Ascending aorta (tissue), 2 donors: Measurements from ENCODE around the gene NOTCH1. TPM values are rescaled to one million over a fixed set of nuclear protein-coding genes. Genes with fewer than 3 reads are reported as not detected.

ENCODE experiments used
- DNase-seq, 2 donors: peaks; one replicate each; pipeline ENCODE4 v3.0.0-alpha.2; 2019; ENCODE audit warnings: low spot score in 2 of 2
- H3K27ac ChIP-seq, 2 donors: fragments of 200-600 bp; sonication (generic); one replicate each; pipeline ENCODE4 v1.5.1; 2016 to 2017; ENCODE audit warnings: mild to moderate bottlenecking in 1 of 2
- H3K27me3 ChIP-seq: fragments of 200-600 bp; sonication (generic); one replicate; pipeline ENCODE4 v1.5.1; 2017
- H3K36me3 ChIP-seq, 2 donors: fragments of 200-600 bp; sonication (generic); one replicate each; pipeline ENCODE4 v1.5.1; 2016
- H3K4me1 ChIP-seq, 2 donors: fragments of 200-600 bp; sonication (generic); one replicate each; pipeline ENCODE4 v1.5.1; 2016 to 2017; ENCODE audit warnings: mild to moderate bottlenecking in 1 of 2
- H3K4me3 ChIP-seq, 2 donors: fragments of 200-600 bp; sonication (generic); one replicate each; pipeline ENCODE4 v1.5.1; 2016 to 2017; ENCODE audit warnings: mild to moderate bottlenecking in 1 of 2
- H3K9me3 ChIP-seq, 2 donors: fragments of 200-600 bp; sonication (generic); one replicate each; pipeline ENCODE4 v1.5.1; 2016
- CTCF ChIP-seq, 3 experiments: fragments of 200-600 bp in 2 of 3; fragments of 450-650 bp in 1 of 3; sonication (generic) in 2 of 3; IDR thresholded peaks; one replicate each; pipeline ENCODE4 v1.5.1; 2016 to 2019; ENCODE audit warnings: antibody characterized with exemption in 3 of 3, mild to moderate bottlenecking in 1 of 3, moderate library complexity in 1 of 3
- intact Hi-C: fragments of 100-400 bp; cut with DNase I; formaldehyde crosslinking; loops from one replicate; pipeline ENCODE4 v1.15.1; 2023
- total RNA-seq: library from RNA; depleted of rRNA; stranded (reverse); fragments of >200 nt; gene quantifications from one replicate; pipeline ENCODE4 v1.1.0, GENCODE V29; 2016

Gene NOTCH1
- total RNA-seq, 1 donor from 2014 or later: 120 TPM

GRCh38 chr9:136571531-136571930, 25.7 kb upstream of the NOTCH1 start:
- H3K27me3 ChIP-seq: no peaks in the 10 kb centered on the region
- peaks cover 35 to 54% of the 10 kb centered on the region in 2 donors for H3K4me1 ChIP-seq
- H3K9me3 ChIP-seq: no peaks in the 10 kb centered on the region
- TF ChIP-seq CTCF (IDR thresholded peaks at IDR 0.05): no peak
- H3K27ac ChIP-seq: peak overlapping the region; percentile 73 to 81
- H3K36me3 ChIP-seq: no peaks in the 10 kb centered on the region
- no peak overlapping the region for H3K4me3 ChIP-seq
- intact Hi-C loops: loop anchor here (5.0 to 10.0 kb wide), 2 partner anchors 36 to 47 kb away; no protein-coding TSS in a partner anchor
- no peak for DNase-seq

GRCh38 chr9:136570916-136571315, 25.1 kb upstream of the NOTCH1 start:
- Histone ChIP-seq H3K36me3 (no peaks in the 10 kb centered on the region), H3K27me3 (no peaks in the 10 kb centered on the region), H3K4me1 (peaks cover 32 to 52% of the 10 kb centered on the region in 2 donors), H3K4me3 (no peak overlapping the region), H3K27ac (peak overlapping the region; percentile 73 to 81), H3K9me3 (no peaks in the 10 kb centered on the region)
- TF ChIP-seq CTCF (IDR thresholded peaks at IDR 0.05): no peak
- intact Hi-C loops: loop anchor here (5.0 to 10.0 kb wide), 2 partner anchors 36 to 46 kb away; no protein-coding TSS in a partner anchor
- no peak for DNase-seq

- Histone ChIP-seq H3K4me1 (peaks cover 28 to 51% of the 10 kb centered on the region in 2 donors), H3K36me3 (no peaks in the 10 kb centered on the region), H3K27me3 (no peaks in the 10 kb centered on the region), H3K27ac (peak overlapping the region; percentile 73 to 81), H3K9me3 (no peaks in the 10 kb centered on the region), H3K4me3 (no peak overlapping the region)
- intact Hi-C loops: loop anchor here (5.0 to 10.0 kb wide), 2 partner anchors 37 to 46 kb away; no protein-coding TSS in a partner anchor
- no peak for TF ChIP-seq CTCF (IDR thresholded peaks at IDR 0.05)
- no peak for DNase-seq
Observed at GRCh38 chr9:136570191-136570845, 24.5 kb upstream of the NOTCH1 start.

- TF ChIP-seq CTCF (IDR thresholded peaks at IDR 0.05): no peak
- H3K4me1 ChIP-seq: peaks cover 34 to 55% of the 10 kb centered on the region in 2 donors
- no peaks in the 10 kb centered on the region for H3K36me3 ChIP-seq
- H3K9me3 ChIP-seq: no peaks in the 10 kb centered on the region
- no peak overlapping the region for H3K27ac ChIP-seq
- intact Hi-C loops: loop anchor here (5.0 to 10.0 kb wide), 2 partner anchors 38 to 45 kb away; no protein-coding TSS in a partner anchor
- no peaks in the 10 kb centered on the region for H3K27me3 ChIP-seq
- no peak for DNase-seq
- H3K4me3 ChIP-seq: no peak overlapping the region
Observed at GRCh38 chr9:136569526-136570148, 23.8 kb upstream of the NOTCH1 start.

GRCh38 chr9:136568288-136569081, 22.6 kb upstream of the NOTCH1 start:
- Histone ChIP-seq H3K36me3 (no peaks in the 10 kb centered on the region), H3K27me3 (no peaks in the 10 kb centered on the region), H3K9me3 (no peaks in the 10 kb centered on the region), H3K4me3 (peak overlapping the region in 1 of 2 donors; percentile 14), H3K4me1 (peaks cover 34 to 60% of the 10 kb centered on the region in 2 donors), H3K27ac (peak overlapping the region; percentile 52 to 66)
- no peak for DNase-seq
- intact Hi-C loops: loop anchor here (1.0 kb wide), 1 partner anchor 22 kb away; the partner anchor contains the start of gene NOTCH1
- no peak for TF ChIP-seq CTCF (IDR thresholded peaks at IDR 0.05)
